HG02798 (cell line): ENCODE measurements around the gene REV3L.
"Not testable (repeated sequence)": the region's sequence is repeated elsewhere in the genome, so short reads cannot be mapped to it uniquely, and the experiment has no call there.

ENCODE experiments used
- ATAC-seq: cut with Tn5 transposase; IDR thresholded peaks from one replicate; pipeline ENCODE4 v1.9.1; 2021; ENCODE audit warnings: mild to moderate bottlenecking; ENCODE audit not compliant: unreplicated experiment, poor library complexity

REV3L gene, protein sequence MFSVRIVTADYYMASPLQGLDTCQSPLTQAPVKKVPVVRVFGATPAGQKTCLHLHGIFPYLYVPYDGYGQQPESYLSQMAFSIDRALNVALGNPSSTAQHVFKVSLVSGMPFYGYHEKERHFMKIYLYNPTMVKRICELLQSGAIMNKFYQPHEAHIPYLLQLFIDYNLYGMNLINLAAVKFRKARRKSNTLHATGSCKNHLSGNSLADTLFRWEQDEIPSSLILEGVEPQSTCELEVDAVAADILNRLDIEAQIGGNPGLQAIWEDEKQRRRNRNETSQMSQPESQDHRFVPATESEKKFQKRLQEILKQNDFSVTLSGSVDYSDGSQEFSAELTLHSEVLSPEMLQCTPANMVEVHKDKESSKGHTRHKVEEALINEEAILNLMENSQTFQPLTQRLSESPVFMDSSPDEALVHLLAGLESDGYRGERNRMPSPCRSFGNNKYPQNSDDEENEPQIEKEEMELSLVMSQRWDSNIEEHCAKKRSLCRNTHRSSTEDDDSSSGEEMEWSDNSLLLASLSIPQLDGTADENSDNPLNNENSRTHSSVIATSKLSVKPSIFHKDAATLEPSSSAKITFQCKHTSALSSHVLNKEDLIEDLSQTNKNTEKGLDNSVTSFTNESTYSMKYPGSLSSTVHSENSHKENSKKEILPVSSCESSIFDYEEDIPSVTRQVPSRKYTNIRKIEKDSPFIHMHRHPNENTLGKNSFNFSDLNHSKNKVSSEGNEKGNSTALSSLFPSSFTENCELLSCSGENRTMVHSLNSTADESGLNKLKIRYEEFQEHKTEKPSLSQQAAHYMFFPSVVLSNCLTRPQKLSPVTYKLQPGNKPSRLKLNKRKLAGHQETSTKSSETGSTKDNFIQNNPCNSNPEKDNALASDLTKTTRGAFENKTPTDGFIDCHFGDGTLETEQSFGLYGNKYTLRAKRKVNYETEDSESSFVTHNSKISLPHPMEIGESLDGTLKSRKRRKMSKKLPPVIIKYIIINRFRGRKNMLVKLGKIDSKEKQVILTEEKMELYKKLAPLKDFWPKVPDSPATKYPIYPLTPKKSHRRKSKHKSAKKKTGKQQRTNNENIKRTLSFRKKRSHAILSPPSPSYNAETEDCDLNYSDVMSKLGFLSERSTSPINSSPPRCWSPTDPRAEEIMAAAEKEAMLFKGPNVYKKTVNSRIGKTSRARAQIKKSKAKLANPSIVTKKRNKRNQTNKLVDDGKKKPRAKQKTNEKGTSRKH (N-terminal part only)

DNA sequence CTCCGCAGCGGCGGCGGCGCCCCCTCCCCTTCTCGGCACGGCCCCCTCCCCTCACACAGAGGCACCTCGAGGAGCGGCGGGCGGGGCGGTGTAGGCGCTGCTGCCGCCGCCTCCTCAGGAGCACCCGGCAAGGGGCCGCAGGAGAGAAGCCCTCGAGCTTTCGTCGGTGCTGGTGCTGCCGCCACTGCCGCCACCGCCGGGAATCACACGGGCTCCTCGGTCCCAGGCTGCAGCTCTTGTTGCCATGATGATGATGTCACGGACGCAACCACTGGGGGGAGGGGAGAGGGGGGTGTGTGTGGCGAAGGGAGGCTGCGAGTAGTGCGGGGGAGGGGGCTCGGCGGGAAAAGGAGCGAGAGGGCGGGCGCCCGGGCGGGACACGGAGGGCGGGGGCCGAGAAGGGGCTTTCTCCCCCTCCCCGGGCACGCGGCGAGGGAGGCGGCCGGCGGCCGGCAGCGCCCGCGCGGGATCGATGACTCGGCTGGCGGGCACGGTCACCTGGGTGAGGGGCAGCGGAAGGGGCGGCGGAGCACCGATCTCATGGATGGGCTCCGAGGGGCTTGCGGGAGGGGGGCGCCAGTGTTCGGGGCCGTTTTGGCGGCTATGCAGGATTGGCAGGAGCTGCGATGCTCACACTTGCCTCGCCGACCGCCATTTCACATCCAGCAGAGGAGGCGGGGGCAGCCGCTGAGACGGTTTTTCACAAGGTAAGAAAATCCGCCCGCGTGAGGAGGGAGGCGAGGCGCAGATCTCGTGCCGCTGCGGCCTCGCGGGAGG lies at the start of gene REV3L:
Gene REV3L (minus strand): TSS at position 260 of the 777 bp plus-strand sequence. CDS start 330 bp downstream, outside the sequence.
- ATAC-seq = peak; percentile 36

GRCh38 chr6:111531185-111531584 lies 48.2 kb upstream of the REV3L start:
- ATAC-seq = no peak

GRCh38 chr6:111530667-111531066 lies 47.6 kb upstream of the REV3L start:
- no peak for ATAC-seq

DNA sequence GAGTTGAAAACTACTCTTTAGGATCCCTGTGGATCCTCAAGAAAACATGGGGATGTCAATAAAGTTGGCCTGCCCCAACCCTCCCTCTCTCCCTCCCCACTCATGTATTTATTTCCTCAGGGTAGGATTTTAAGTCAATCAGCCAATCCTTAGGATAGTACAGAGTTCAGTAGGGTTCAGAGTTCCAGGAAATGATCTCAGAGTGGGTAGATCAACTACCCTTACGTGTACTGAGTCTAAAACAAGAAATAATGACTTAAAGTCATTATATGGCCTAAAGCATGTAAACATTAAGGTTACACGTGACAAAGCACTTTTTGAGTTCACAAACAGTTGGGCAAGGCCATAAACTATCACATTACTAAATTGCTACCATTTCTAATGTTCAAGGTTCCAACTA lies 47.2 kb upstream of the REV3L start:
- no peak for ATAC-seq

DNA sequence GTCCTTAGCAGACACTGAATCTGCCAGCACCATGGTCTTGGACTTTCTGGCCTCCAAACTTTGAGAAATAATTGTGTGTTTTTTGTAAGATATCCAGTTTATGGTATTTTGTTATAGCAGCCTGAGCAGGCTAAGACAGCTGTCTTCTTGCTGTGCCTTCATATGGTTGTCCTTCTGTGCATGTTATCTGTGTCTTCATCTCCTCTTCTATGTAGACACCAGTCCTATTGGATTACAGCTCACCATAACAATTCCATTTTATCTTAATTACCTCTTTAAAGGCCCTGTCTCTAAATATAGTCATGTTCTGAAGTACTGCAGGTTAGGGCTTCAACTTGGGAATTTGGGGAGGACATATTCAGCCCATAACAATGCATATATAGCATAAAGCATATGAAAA lies 44.3 kb upstream of the REV3L start:
- no peak for ATAC-seq

DNA sequence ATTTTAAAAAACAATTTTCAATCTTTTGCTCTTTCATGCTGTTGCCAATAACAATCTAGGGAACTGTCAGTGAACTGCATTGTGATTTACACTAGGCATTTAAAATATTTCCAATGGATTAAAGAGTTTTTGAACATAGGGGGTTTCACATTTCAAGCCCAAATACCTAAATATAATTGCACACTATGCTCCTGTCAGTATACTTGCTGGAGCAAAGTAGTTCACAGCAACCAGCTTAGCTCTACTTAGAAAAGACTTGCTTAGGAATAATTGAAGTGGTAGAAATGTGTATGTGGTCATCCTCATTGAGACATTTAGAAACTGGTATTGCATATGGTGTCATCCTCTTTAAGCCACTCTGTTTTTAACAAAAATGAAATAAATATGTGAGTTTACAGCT lies 41.7 kb upstream of the REV3L start:
- no peak for ATAC-seq

DNA sequence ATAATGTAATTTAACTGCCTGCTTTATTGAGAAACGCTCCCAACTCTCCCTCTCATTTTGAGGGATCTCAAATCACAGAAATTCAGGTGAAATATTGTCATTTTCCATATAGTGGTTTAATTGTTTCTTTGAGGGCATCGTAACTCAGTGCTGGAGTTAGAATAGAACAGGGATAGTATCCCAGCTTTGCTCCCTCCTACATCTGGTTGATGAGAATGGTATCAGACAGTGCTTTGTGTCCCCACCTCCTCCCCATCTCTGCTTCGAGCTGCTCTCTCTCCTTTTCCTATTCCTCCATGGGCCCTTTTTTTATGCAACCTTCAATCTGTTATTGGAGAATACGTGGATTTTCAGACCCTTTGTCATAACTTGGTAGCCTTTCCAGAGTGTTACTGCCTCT lies 41.2 kb upstream of the REV3L start:
- no peak for ATAC-seq

- ATAC-seq = no peak
Measured at GRCh38 chr6:111523484-111524167, 40.6 kb upstream of the REV3L start.

- ATAC-seq = no peak
Measured at GRCh38 chr6:111522393-111523020, 39.5 kb upstream of the REV3L start.

DNA sequence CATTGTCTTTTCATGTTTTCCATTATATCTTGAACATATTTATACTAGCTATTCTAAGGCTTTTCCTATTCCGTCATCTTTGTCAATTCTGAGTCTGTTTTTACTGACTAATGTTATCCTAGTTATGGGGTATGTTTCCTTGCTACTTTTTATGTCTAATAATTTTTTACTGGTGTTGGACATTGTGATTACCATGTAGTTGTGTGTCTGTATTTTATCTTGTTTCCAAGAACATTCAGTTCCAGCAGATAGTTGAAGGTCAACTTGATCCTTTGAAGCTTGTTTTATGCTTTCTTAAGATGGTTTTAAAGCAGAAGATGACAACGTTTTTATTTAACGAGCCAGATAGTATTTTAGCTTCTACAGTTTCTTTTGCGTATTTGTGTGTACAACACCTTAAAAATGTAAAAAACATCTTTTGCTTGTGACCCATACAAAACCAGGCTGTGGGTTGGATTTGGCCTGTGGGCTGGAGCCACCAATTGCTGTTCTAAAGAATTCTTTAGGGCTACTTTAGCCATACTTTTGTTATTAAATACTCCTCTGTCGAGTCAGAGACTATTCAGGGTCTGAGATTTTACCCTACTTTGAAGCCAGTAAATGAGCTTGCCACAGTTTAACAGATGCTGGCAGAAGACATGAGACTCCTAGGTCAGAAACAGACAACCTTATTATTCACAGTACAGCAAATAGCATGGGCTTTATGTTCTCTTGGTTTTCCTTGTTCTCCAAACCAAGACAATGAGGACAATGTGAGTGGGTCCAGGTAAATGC lies 38.7 kb upstream of the REV3L start:
- ATAC-seq = no peak

DNA sequence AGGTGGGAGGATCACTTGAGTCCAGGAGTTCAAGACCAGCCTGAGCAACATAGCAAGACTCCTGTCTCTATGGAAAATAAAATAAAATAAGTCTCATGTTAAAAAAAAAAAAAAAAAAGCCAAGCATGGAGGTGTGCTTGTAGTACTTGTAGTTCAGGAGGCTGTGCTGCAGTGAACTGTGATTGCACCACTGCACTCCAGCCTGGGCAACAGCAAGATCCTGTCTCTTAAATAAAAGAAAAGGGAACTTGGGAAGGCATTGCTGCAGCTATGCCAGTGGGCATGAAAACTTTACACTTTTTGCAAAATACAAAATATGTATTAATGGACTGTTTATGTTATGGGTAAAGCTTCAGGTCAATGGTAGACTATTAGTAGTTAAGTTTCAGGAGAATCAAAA lies 37.5 kb upstream of the REV3L start:
- ATAC-seq = no peak

- ATAC-seq = no peak
Measured at GRCh38 chr6:111517965-111518364, 34.9 kb upstream of the REV3L start.

GRCh38 chr6:111515259-111515658 lies 32.2 kb upstream of the REV3L start:
- no peak for ATAC-seq

DNA sequence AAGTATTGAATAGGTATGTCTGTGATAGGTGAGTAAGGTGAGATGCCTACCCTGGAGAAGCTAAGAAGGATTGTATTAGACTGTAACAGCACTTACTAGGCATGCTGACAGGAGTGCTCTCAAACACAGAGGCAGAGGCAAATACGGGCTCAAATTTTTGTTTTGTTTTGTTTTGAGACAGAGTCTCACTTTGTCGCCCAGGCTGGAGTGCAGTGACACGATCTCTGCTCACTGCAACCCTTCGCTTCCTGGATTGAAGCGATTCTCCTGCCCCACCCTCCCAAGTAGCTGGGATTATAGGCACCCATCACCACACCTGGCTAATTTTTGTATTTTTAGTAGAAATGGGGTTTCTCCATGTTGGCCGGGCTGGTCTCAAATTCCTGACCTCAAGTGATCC lies 31.5 kb upstream of the REV3L start:
- not testable (repeated sequence) for ATAC-seq

- not testable (repeated sequence) for ATAC-seq
Measured at GRCh38 chr6:111507219-111507618, 24.2 kb upstream of the REV3L start.

- ATAC-seq = not testable (repeated sequence)
Measured at GRCh38 chr6:111505498-111505897, 22.5 kb upstream of the REV3L start.

- ATAC-seq = no peak
Measured at GRCh38 chr6:111503660-111504059, 20.6 kb upstream of the REV3L start.

DNA sequence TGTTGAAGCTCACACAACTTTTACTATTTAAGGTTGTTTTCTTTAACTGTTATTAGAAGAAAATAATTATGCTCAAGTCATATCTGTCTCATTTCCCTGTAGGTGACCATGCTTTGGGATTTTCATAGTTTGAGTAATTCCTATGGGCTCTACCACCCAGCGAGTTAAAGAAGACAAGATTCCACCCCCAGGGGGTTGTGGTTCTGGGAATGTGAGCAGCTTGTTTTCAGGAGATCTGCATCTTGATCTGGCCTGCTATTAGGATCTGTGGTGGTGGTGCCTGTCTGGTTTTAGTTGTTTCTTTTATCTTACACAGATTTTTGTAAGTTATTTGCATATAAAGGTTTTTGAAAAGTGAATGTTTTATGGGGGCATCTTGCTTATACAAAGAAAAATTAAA lies 20.2 kb upstream of the REV3L start:
- no peak for ATAC-seq
